ENCODE measurements around the gene LAMTOR4. TPM values are rescaled to one million over a fixed set of nuclear protein-coding genes. Genes with fewer than 3 reads are reported as not detected.

LAMTOR4 gene
- polyA plus RNA-seq, 1 donor (not counting 4 experiments of a cell fraction or from before 2014, with no cell fraction given), result 99.2 TPM

GRCh38 chr7:100163871-100164270, 15.2 kb downstream of the LAMTOR4 start:
- FAIRE-seq (no peak), DNase-seq (ENCODE audit: low read depth, low spot score) (no peak)
- Histone ChIP-seq H3K9me1 (ENCODE audit: control insufficient read depth, extremely low read depth, insufficient read depth, low read length) (peaks cover 2% of the 10 kb centered on the region), H3K9me3 (ENCODE audit: control insufficient read depth, low read depth, low read length) (no peaks in the 10 kb centered on the region), H4K20me1 (ENCODE audit: control insufficient read depth, extremely low read depth, insufficient read depth, low read length) (no peaks in the 10 kb centered on the region), H3K4me2 (ENCODE audit: control insufficient read depth, extremely low read depth, insufficient read depth, low read depth, low read length) (no peak overlapping the region), H3K79me2 (ENCODE audit: control insufficient read depth, insufficient read depth, low read length) (no peaks in the 10 kb centered on the region), H3K4me3 (ENCODE audit: control insufficient read depth in 2 of 3, extremely low read depth in 1 of 3, insufficient read depth in 2 of 3, low read depth in 1 of 3, low read length in 3 of 3) (no peak overlapping the region), H3K4me1 (ENCODE audit: control insufficient read depth, extremely low read depth, insufficient read depth, low read length) (peaks cover 32% of the 10 kb centered on the region), H3K27ac (ENCODE audit: control insufficient read depth, insufficient read depth, low read length) (no peak overlapping the region), H3K27me3 (ENCODE audit: control insufficient read depth, extremely low read depth, insufficient read depth, low read length) (no peaks in the 10 kb centered on the region), H3K36me3 (ENCODE audit: control insufficient read depth in 2 of 2, extremely low read depth in 1 of 2, insufficient read depth in 2 of 2, low read length in 2 of 2) (no peaks in the 10 kb centered on the region), H3K9ac (ENCODE audit: control insufficient read depth, extremely low read depth, insufficient read depth, low read length) (no peak overlapping the region), H2AFZ (ENCODE audit: control insufficient read depth, low read length) (no peak overlapping the region)
- TF ChIP-seq CTCF (optimal IDR thresholded peaks at IDR 0.05 in 1 of 3, IDR thresholded peaks at IDR 0.05 in 1 of 3, conservative IDR thresholded peaks at IDR 0.05 in 1 of 3; ENCODE audit: extremely low read depth in 1 of 3, insufficient read depth in 2 of 3, low read length in 3 of 3), result no peak
- dilution Hi-C loops (cut with MboI; ENCODE audit: extremely low pct_ligation_motif_present, low sequenced_read_pairs), result no loop called here

GRCh38 chr7:100166317-100166940, 17.7 kb downstream of the LAMTOR4 start:
- Histone ChIP-seq H3K27ac (ENCODE audit: control insufficient read depth, insufficient read depth, low read length) (no peak overlapping the region), H4K20me1 (ENCODE audit: control insufficient read depth, extremely low read depth, insufficient read depth, low read length) (no peaks in the 10 kb centered on the region), H3K79me2 (ENCODE audit: control insufficient read depth, insufficient read depth, low read length) (no peaks in the 10 kb centered on the region), H3K9ac (ENCODE audit: control insufficient read depth, extremely low read depth, insufficient read depth, low read length) (no peak overlapping the region), H3K9me3 (ENCODE audit: control insufficient read depth, low read depth, low read length) (no peaks in the 10 kb centered on the region), H3K4me2 (ENCODE audit: control insufficient read depth, extremely low read depth, insufficient read depth, low read depth, low read length) (no peak overlapping the region), H2AFZ (ENCODE audit: control insufficient read depth, low read length) (no peak overlapping the region), H3K4me1 (ENCODE audit: control insufficient read depth, extremely low read depth, insufficient read depth, low read length) (peaks cover 28% of the 10 kb centered on the region), H3K36me3 (ENCODE audit: control insufficient read depth in 2 of 2, extremely low read depth in 1 of 2, insufficient read depth in 2 of 2, low read length in 2 of 2) (no peaks in the 10 kb centered on the region), H3K9me1 (ENCODE audit: control insufficient read depth, extremely low read depth, insufficient read depth, low read length) (peaks cover 2% of the 10 kb centered on the region), H3K27me3 (ENCODE audit: control insufficient read depth, extremely low read depth, insufficient read depth, low read length) (peaks cover 10% of the 10 kb centered on the region), H3K4me3 (ENCODE audit: control insufficient read depth in 2 of 3, extremely low read depth in 1 of 3, insufficient read depth in 2 of 3, low read depth in 1 of 3, low read length in 3 of 3) (no peak overlapping the region)
- TF ChIP-seq EZH2 (IDR thresholded peaks at IDR 0.05; ENCODE audit: low read length), result no peak
- TF ChIP-seq CTCF (optimal IDR thresholded peaks at IDR 0.05 in 1 of 3, IDR thresholded peaks at IDR 0.05 in 1 of 3, conservative IDR thresholded peaks at IDR 0.05 in 1 of 3; ENCODE audit: extremely low read depth in 1 of 3, insufficient read depth in 2 of 3, low read length in 3 of 3), result no peak
- DNase-seq (ENCODE audit: low read depth, low spot score), result no peak
- FAIRE-seq, result no peak
- dilution Hi-C loops (cut with MboI; ENCODE audit: extremely low pct_ligation_motif_present, low sequenced_read_pairs), result no loop called here

Data from keratinocyte (primary cell).